Measurements from ENCODE around the gene ELF3.
"Not testable (repeated sequence)": the region's sequence is repeated elsewhere in the genome, so short reads cannot be mapped to it uniquely, and the experiment has no call there.

The ELF3 gene

GRCh38 chr1:202054094-202054493 lies 43.7 kb downstream of the ELF3 start:
- no peaks in the 10 kb centered on the region for H3K27me3 ChIP-seq (replicated peaks; ENCODE audit: control insufficient read depth, insufficient read depth, low read length, poor library complexity, severe bottlenecking)

GRCh38 chr1:202054673-202055072 lies 44.3 kb downstream of the ELF3 start:
- not testable (repeated sequence) for H3K4me3 ChIP-seq (ENCODE audit: insufficient read depth, low read depth, low read length, poor library complexity, severe bottlenecking); H3K27me3 ChIP-seq (replicated peaks; ENCODE audit: control insufficient read depth, insufficient read depth, low read length, poor library complexity, severe bottlenecking); H3K4me1 ChIP-seq (ENCODE audit: control insufficient read depth, insufficient read depth, low read length, poor library complexity, severe bottlenecking); DNase-seq; H3K27ac ChIP-seq (ENCODE audit: insufficient read depth, low read length, poor library complexity, severe bottlenecking); H3K36me3 ChIP-seq (ENCODE audit: control insufficient read depth, insufficient read depth, low read length); H3K9me3 ChIP-seq (ENCODE audit: control insufficient read depth, low read length)

More at GRCh38 chr1:202054094-202054493, 43.7 kb downstream of the ELF3 start:
- Histone ChIP-seq H3K27ac (ENCODE audit: insufficient read depth, low read length, poor library complexity, severe bottlenecking) (no peak overlapping the region), H3K4me3 (ENCODE audit: insufficient read depth, low read depth, low read length, poor library complexity, severe bottlenecking) (no peak overlapping the region), H3K4me1 (ENCODE audit: control insufficient read depth, insufficient read depth, low read length, poor library complexity, severe bottlenecking) (no peaks in the 10 kb centered on the region), H3K36me3 (ENCODE audit: control insufficient read depth, insufficient read depth, low read length) (no peaks in the 10 kb centered on the region), H3K9me3 (ENCODE audit: control insufficient read depth, low read length) (no peaks in the 10 kb centered on the region)
- no peak for DNase-seq

GRCh38 chr1:202056644-202057334 lies 46.4 kb downstream of the ELF3 start:
- Histone ChIP-seq H3K27ac (ENCODE audit: insufficient read depth, low read length, poor library complexity, severe bottlenecking) (no peak overlapping the region), H3K36me3 (ENCODE audit: control insufficient read depth, insufficient read depth, low read length) (no peaks in the 10 kb centered on the region), H3K9me3 (ENCODE audit: control insufficient read depth, low read length) (no peaks in the 10 kb centered on the region), H3K4me1 (ENCODE audit: control insufficient read depth, insufficient read depth, low read length, poor library complexity, severe bottlenecking) (no peaks in the 10 kb centered on the region), H3K4me3 (ENCODE audit: insufficient read depth, low read depth, low read length, poor library complexity, severe bottlenecking) (no peak overlapping the region), H3K27me3 (replicated peaks; ENCODE audit: control insufficient read depth, insufficient read depth, low read length, poor library complexity, severe bottlenecking) (no peaks in the 10 kb centered on the region)
- DNase-seq, result no peak

- H3K27me3 ChIP-seq (replicated peaks; ENCODE audit: control insufficient read depth, insufficient read depth, low read length, poor library complexity, severe bottlenecking); DNase-seq; H3K27ac ChIP-seq (ENCODE audit: insufficient read depth, low read length, poor library complexity, severe bottlenecking); H3K4me1 ChIP-seq (ENCODE audit: control insufficient read depth, insufficient read depth, low read length, poor library complexity, severe bottlenecking); H3K9me3 ChIP-seq (ENCODE audit: control insufficient read depth, low read length); H3K4me3 ChIP-seq (ENCODE audit: insufficient read depth, low read depth, low read length, poor library complexity, severe bottlenecking); H3K36me3 ChIP-seq (ENCODE audit: control insufficient read depth, insufficient read depth, low read length): not testable (repeated sequence)
Measured at GRCh38 chr1:202057335-202057704, 46.9 kb downstream of the ELF3 start.

GRCh38 chr1:202058001-202058908 lies 47.9 kb downstream of the ELF3 start:
- Histone ChIP-seq H3K27me3 (replicated peaks; ENCODE audit: control insufficient read depth, insufficient read depth, low read length, poor library complexity, severe bottlenecking) (no peaks in the 10 kb centered on the region), H3K4me3 (ENCODE audit: insufficient read depth, low read depth, low read length, poor library complexity, severe bottlenecking) (no peak overlapping the region), H3K4me1 (ENCODE audit: control insufficient read depth, insufficient read depth, low read length, poor library complexity, severe bottlenecking) (no peaks in the 10 kb centered on the region), H3K9me3 (ENCODE audit: control insufficient read depth, low read length) (no peaks in the 10 kb centered on the region), H3K27ac (ENCODE audit: insufficient read depth, low read length, poor library complexity, severe bottlenecking) (no peak overlapping the region), H3K36me3 (ENCODE audit: control insufficient read depth, insufficient read depth, low read length) (no peaks in the 10 kb centered on the region)
- no peak for DNase-seq

- Histone ChIP-seq H3K36me3 (ENCODE audit: control insufficient read depth, insufficient read depth, low read length) (no peaks in the 10 kb centered on the region), H3K4me3 (ENCODE audit: insufficient read depth, low read depth, low read length, poor library complexity, severe bottlenecking) (no peak overlapping the region), H3K27ac (ENCODE audit: insufficient read depth, low read length, poor library complexity, severe bottlenecking) (no peak overlapping the region), H3K9me3 (ENCODE audit: control insufficient read depth, low read length) (no peaks in the 10 kb centered on the region), H3K27me3 (replicated peaks; ENCODE audit: control insufficient read depth, insufficient read depth, low read length, poor library complexity, severe bottlenecking) (no peaks in the 10 kb centered on the region), H3K4me1 (ENCODE audit: control insufficient read depth, insufficient read depth, low read length, poor library complexity, severe bottlenecking) (no peaks in the 10 kb centered on the region)
- DNase-seq, result no peak
Measured at GRCh38 chr1:202061055-202061454, 50.7 kb downstream of the ELF3 start.

- H3K27me3 ChIP-seq (replicated peaks; ENCODE audit: control insufficient read depth, insufficient read depth, low read length, poor library complexity, severe bottlenecking); DNase-seq: not testable (repeated sequence)
Measured at GRCh38 chr1:202061787-202062186, 51.4 kb downstream of the ELF3 start.

GRCh38 chr1:202062636-202063035 lies 52.2 kb downstream of the ELF3 start:
- not testable (repeated sequence) for H3K4me3 ChIP-seq (ENCODE audit: insufficient read depth, low read depth, low read length, poor library complexity, severe bottlenecking); DNase-seq; H3K36me3 ChIP-seq (ENCODE audit: control insufficient read depth, insufficient read depth, low read length)

More at GRCh38 chr1:202061787-202062186, 51.4 kb downstream of the ELF3 start:
- not testable (repeated sequence) for H3K4me3 ChIP-seq (ENCODE audit: insufficient read depth, low read depth, low read length, poor library complexity, severe bottlenecking); H3K27ac ChIP-seq (ENCODE audit: insufficient read depth, low read length, poor library complexity, severe bottlenecking); H3K4me1 ChIP-seq (ENCODE audit: control insufficient read depth, insufficient read depth, low read length, poor library complexity, severe bottlenecking); H3K9me3 ChIP-seq (ENCODE audit: control insufficient read depth, low read length); H3K36me3 ChIP-seq (ENCODE audit: control insufficient read depth, insufficient read depth, low read length)

GRCh38 chr1:202063093-202063492 lies 52.7 kb downstream of the ELF3 start:
- no peak for DNase-seq
- no peak overlapping the region for H3K27ac ChIP-seq (ENCODE audit: insufficient read depth, low read length, poor library complexity, severe bottlenecking)
- no peaks in the 10 kb centered on the region for H3K36me3 ChIP-seq (ENCODE audit: control insufficient read depth, insufficient read depth, low read length)
- H3K4me3 ChIP-seq (ENCODE audit: insufficient read depth, low read depth, low read length, poor library complexity, severe bottlenecking), result no peak overlapping the region
- H3K4me1 ChIP-seq (ENCODE audit: control insufficient read depth, insufficient read depth, low read length, poor library complexity, severe bottlenecking), result no peaks in the 10 kb centered on the region
- H3K27me3 ChIP-seq (replicated peaks; ENCODE audit: control insufficient read depth, insufficient read depth, low read length, poor library complexity, severe bottlenecking), result no peaks in the 10 kb centered on the region
- no peaks in the 10 kb centered on the region for H3K9me3 ChIP-seq (ENCODE audit: control insufficient read depth, low read length)

More at GRCh38 chr1:202062636-202063035, 52.2 kb downstream of the ELF3 start:
- H3K27me3 ChIP-seq (replicated peaks; ENCODE audit: control insufficient read depth, insufficient read depth, low read length, poor library complexity, severe bottlenecking); H3K9me3 ChIP-seq (ENCODE audit: control insufficient read depth, low read length); H3K27ac ChIP-seq (ENCODE audit: insufficient read depth, low read length, poor library complexity, severe bottlenecking); H3K4me1 ChIP-seq (ENCODE audit: control insufficient read depth, insufficient read depth, low read length, poor library complexity, severe bottlenecking): not testable (repeated sequence)

- not testable (repeated sequence) for H3K27ac ChIP-seq (ENCODE audit: insufficient read depth, low read length, poor library complexity, severe bottlenecking); H3K27me3 ChIP-seq (replicated peaks; ENCODE audit: control insufficient read depth, insufficient read depth, low read length, poor library complexity, severe bottlenecking)
Measured at GRCh38 chr1:202064889-202065312, 54.5 kb downstream of the ELF3 start.

More at GRCh38 chr1:202064889-202065312, 54.5 kb downstream of the ELF3 start:
- H3K36me3 ChIP-seq (ENCODE audit: control insufficient read depth, insufficient read depth, low read length); H3K4me3 ChIP-seq (ENCODE audit: insufficient read depth, low read depth, low read length, poor library complexity, severe bottlenecking); H3K4me1 ChIP-seq (ENCODE audit: control insufficient read depth, insufficient read depth, low read length, poor library complexity, severe bottlenecking); H3K9me3 ChIP-seq (ENCODE audit: control insufficient read depth, low read length); DNase-seq: not testable (repeated sequence)
